B cell (primary cell): ENCODE data around the gene FRMD4B. TPM values are rescaled to one million over a fixed set of nuclear protein-coding genes. Genes with fewer than 3 reads are reported as not detected.

Experiments used
- ATAC-seq: fragments of 200-7000 bp; cut with Tn5 transposase; one replicate; pipeline ENCODE4 v1.10.0; 2021; ENCODE audit warnings: low read depth, mild to moderate bottlenecking, moderate number of reproducible peaks, moderate library complexity
- CTCF ChIA-PET: fragments of 350-600 bp; sonication (Branson Sonifier 250); formaldehyde crosslinking; loops from one replicate; lab custom pipeline; 2021; ENCODE audit warnings: antibody characterized with exemption, inconsistent platforms; lab: Charles Lee
- POLR2A ChIA-PET: fragments of 350-600 bp; sonication (Branson Sonifier 250); formaldehyde crosslinking; loops from one replicate; lab custom pipeline; 2021; ENCODE audit warnings: antibody characterized with exemption; lab: Charles Lee
- DNase-seq: peaks from one replicate; pipeline ENCODE4 v3.0.0; 2013
- H2AFZ ChIP-seq: 2 replicates; pipeline ENCODE4 v1.6.1; 2012; ENCODE audit warnings: mild to moderate bottlenecking, low read depth, low read length; ENCODE audit not compliant: insufficient read depth, poor library complexity, severe bottlenecking
- H3K27ac ChIP-seq, 2 donors: 1 replicate in 1 of 2; 2 replicates in 1 of 2; pipeline ENCODE4 v1.5.1; 2012 to 2013; ENCODE audit warnings: low read length in 2 of 2, mild to moderate bottlenecking in 2 of 2, moderate library complexity in 1 of 2
- H3K27me3 ChIP-seq, 4 experiments: fragments of 200-600 bp in 1 of 4; sonication (generic) in 1 of 4; replicated peaks in 1 of 4; 1 replicate in 2 of 4; 2 replicates in 2 of 4; pipeline versions ENCODE4 v1.6.1 to v1.7.0; 2013 to 2016; ENCODE audit warnings: low read length in 3 of 4, mild to moderate bottlenecking in 2 of 4, mixed read lengths in 1 of 4, moderate library complexity in 1 of 4; ENCODE audit not compliant: insufficient read depth in 4 of 4, control insufficient read depth in 3 of 4; ENCODE audit errors: control extremely low read depth in 1 of 4
- H3K36me3 ChIP-seq, 2 experiments: replicated peaks in 1 of 2; 1 replicate in 1 of 2; 2 replicates in 1 of 2; pipeline versions ENCODE4 v1.6.1 to v1.7.1; 2013; ENCODE audit warnings: low read length in 1 of 2; ENCODE audit not compliant: insufficient read depth in 2 of 2, control insufficient read depth in 1 of 2; ENCODE audit errors: control extremely low read depth in 1 of 2, extremely low read depth in 1 of 2
- H3K4me1 ChIP-seq, 2 donors: fragments of 200-600 bp in 1 of 2; sonication (generic) in 1 of 2; 1 replicate in 1 of 2; 2 replicates in 1 of 2; pipeline versions ENCODE4 v1.5.1 to v1.6.1; 2013 to 2017; ENCODE audit warnings: low read length in 2 of 2; ENCODE audit not compliant: control insufficient read depth in 2 of 2, insufficient read depth in 2 of 2
- H3K4me2 ChIP-seq: replicated peaks from 2 replicates; pipeline ENCODE3; 2012; ENCODE audit warnings: mild to moderate bottlenecking, low read depth, low read length; ENCODE audit not compliant: poor library complexity, severe bottlenecking
- H3K4me3 ChIP-seq, 5 experiments: fragments of 200-600 bp in 1 of 5; sonication (generic) in 1 of 5; 1 replicate in 3 of 5; 2 replicates in 2 of 5; pipeline versions ENCODE4 v1.5.1 to v1.7.0; 2011 to 2016; ENCODE audit warnings: low read length in 4 of 5, mild to moderate bottlenecking in 4 of 5, low read depth in 2 of 5, control low read depth in 1 of 5, moderate library complexity in 1 of 5; ENCODE audit not compliant: insufficient read depth in 1 of 5; ENCODE audit errors: control extremely low read depth in 1 of 5, extremely low read depth in 1 of 5
- H3K79me2 ChIP-seq: fragments of 200-600 bp; sonication (generic); one replicate; pipeline ENCODE4 v1.6.0; 2016; ENCODE audit warnings: low read length; ENCODE audit not compliant: control insufficient read depth, insufficient read depth
- H3K9ac ChIP-seq: fragments of 200-600 bp; sonication (generic); 2 replicates; pipeline ENCODE4 v1.6.1; 2017; ENCODE audit warnings: mild to moderate bottlenecking, low read length, moderate library complexity
- H3K9me3 ChIP-seq, 3 donors: one replicate each; pipeline versions ENCODE4 v1.6.1 to v1.7.1; 2013; ENCODE audit warnings: low read length in 2 of 3; ENCODE audit not compliant: control insufficient read depth in 2 of 3, insufficient read depth in 1 of 3; ENCODE audit errors: control extremely low read depth in 1 of 3
- H4K20me1 ChIP-seq: 2 replicates; pipeline ENCODE4 v1.6.0; 2012; ENCODE audit warnings: mild to moderate bottlenecking, low read length; ENCODE audit not compliant: insufficient read depth, control insufficient read depth, poor library complexity, severe bottlenecking
- H3K27ac Mint-ChIP-seq: one replicate; pipeline ENCODE4 v1.8.0; 2021; ENCODE audit warnings: mixed read lengths
- H3K27me3 Mint-ChIP-seq: one replicate; pipeline ENCODE4 v1.8.0; 2021; ENCODE audit warnings: mixed read lengths
- H3K4me1 Mint-ChIP-seq: one replicate; pipeline ENCODE4 v1.8.0; 2021; ENCODE audit warnings: mixed read lengths
- H3K4me3 Mint-ChIP-seq: one replicate; pipeline ENCODE4 v1.8.0; 2021; ENCODE audit warnings: mixed read lengths
- H3K9me3 Mint-ChIP-seq: one replicate; pipeline ENCODE4 v1.8.0; 2022; ENCODE audit warnings: mixed read lengths; ENCODE audit not compliant: insufficient read depth
- EZH2 ChIP-seq: IDR thresholded peaks from 2 replicates; pipeline ENCODE4 v1.6.1; 2012; ENCODE audit warnings: borderline replicate concordance, low read depth, mild to moderate bottlenecking, moderate library complexity, low read length; ENCODE audit not compliant: insufficient read depth, poor library complexity, severe bottlenecking
- WGBS: methylation state at CpG from one replicate; pipeline ENCODE4 v1.1.5; 2013; ENCODE audit warnings: missing lambda C conversion rate; ENCODE audit not compliant: insufficient coverage; 5-methylcytosine and 5-hydroxymethylcytosine counted together
- intact Hi-C: fragments of 100-400 bp; cut with micrococcal nuclease; formaldehyde crosslinking; loops from one replicate; pipeline ENCODE4 v1.10.0; 2022
- polyA plus RNA-seq: library from polyadenylated mRNA; depleted of rRNA; stranded (reverse); fragments of >200 nt; gene quantifications from 2 replicates; pipeline ENCODE4 v1.2.3, GENCODE V29; 2012
- total RNA-seq, 2 donors: library from RNA; stranded (reverse); fragments of 120-200 nt in 1 of 2; gene quantifications; 1 replicate in 1 of 2; 2 replicates in 1 of 2; pipeline versions ENCODE4 v1.2.3 to v1.2.4, GENCODE V29; 2013 to 2022
- TF ChIP-seq, protein P1 (sequence below): fragments of 200-600 bp; IDR thresholded peaks from one replicate; pipeline ENCODE4 v1.8.0; 2022; ENCODE audit warnings: antibody characterized with exemption, mild to moderate bottlenecking

The FRMD4B gene
- total and polyA plus RNA-seq, 2 donors (not counting 1 experiment from before 2014, with no cell fraction given) = 0.06 to 0.20 TPM

DNA sequence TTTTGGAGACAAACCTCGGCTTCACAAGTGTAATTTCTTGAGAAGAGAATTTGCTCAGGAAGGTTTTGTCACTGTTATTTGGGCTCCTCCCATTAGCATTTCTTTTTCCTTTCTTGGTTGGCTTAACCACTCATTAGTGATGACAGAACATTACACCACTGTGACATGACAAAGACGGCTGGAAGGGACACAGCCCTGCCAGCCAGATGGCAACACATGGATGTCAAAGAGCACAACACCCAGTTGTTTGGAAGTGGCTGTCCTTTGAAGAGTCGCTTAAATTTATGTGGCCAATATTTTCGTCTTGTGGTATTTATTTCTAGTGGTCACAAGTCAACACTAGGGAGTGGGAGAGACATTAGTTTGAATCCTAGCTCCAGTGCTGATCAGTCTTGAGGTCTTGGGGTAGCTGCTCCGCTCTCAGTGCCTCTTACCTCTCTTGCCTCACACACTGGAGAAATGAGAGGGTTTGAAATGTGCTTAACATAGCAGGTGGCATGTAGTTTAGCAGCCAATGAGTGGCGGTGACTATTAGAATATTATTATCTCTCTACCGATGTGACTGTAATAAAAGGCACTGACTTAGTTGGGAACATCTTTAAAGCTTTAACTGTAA is 92.8 kb downstream of the FRMD4B start:
- no peak overlapping the region for H3K27ac ChIP-seq
- no peaks in the 10 kb centered on the region for H4K20me1 ChIP-seq
- H2AFZ ChIP-seq = no peak overlapping the region
- WGBS = 92% methylated on average over 3 of the region's 7 CpGs
- ChIA-PET POLR2A (no interaction called here), CTCF (no interaction called here)
- ATAC-seq = no peak
- Mint-ChIP-seq H3K27me3 (no peaks in the 10 kb centered on the region), H3K27ac (no peak overlapping the region), H3K9me3 (no peaks in the 10 kb centered on the region), H3K4me3 (no peak overlapping the region), H3K4me1 (no peaks in the 10 kb centered on the region)
- H3K4me3 ChIP-seq = no peak overlapping the region
- H3K9me3 ChIP-seq = no peaks in the 10 kb centered on the region
- no peak for DNase-seq
- no peaks in the 10 kb centered on the region for H3K36me3 ChIP-seq
- TF ChIP-seq, protein P1, sequence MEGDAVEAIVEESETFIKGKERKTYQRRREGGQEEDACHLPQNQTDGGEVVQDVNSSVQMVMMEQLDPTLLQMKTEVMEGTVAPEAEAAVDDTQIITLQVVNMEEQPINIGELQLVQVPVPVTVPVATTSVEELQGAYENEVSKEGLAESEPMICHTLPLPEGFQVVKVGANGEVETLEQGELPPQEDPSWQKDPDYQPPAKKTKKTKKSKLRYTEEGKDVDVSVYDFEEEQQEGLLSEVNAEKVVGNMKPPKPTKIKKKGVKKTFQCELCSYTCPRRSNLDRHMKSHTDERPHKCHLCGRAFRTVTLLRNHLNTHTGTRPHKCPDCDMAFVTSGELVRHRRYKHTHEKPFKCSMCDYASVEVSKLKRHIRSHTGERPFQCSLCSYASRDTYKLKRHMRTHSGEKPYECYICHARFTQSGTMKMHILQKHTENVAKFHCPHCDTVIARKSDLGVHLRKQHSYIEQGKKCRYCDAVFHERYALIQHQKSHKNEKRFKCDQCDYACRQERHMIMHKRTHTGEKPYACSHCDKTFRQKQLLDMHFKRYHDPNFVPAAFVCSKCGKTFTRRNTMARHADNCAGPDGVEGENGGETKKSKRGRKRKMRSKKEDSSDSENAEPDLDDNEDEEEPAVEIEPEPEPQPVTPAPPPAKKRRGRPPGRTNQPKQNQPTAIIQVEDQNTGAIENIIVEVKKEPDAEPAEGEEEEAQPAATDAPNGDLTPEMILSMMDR = no peak
- TF ChIP-seq EZH2 = no peak
- no peak overlapping the region for H3K4me2 ChIP-seq
- intact Hi-C loops = no loop called here
- no peaks in the 10 kb centered on the region for H3K79me2 ChIP-seq
- no peaks in the 10 kb centered on the region for H3K27me3 ChIP-seq
- H3K9ac ChIP-seq = no peak overlapping the region
- no peaks in the 10 kb centered on the region for H3K4me1 ChIP-seq

DNA sequence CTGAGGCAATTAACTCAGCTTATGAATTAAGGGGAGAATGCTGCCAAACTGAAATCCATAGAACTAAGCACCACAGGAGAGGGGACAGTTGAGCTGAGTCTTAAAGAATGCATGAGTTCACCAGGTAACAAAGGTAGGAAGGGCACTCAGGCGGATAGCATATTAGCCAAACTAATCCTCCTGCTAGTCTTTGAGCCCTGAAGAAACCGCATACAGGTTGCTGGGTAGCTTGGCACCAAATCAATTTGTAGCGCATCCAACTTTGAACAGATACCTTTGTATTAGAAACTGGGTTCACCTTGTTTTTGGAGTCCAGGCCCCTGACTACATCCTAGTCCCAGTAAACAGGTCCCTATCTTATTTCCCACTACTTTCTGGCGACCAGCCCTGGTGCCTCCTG is 93.7 kb downstream of the FRMD4B start:
- Mint-ChIP-seq H3K27me3 (no peaks in the 10 kb centered on the region), H3K27ac (no peak overlapping the region), H3K4me3 (no peak overlapping the region), H3K4me1 (no peaks in the 10 kb centered on the region), H3K9me3 (no peaks in the 10 kb centered on the region)
- H3K4me3 ChIP-seq = no peak overlapping the region
- H3K4me2 ChIP-seq = no peak overlapping the region
- no peak overlapping the region for H2AFZ ChIP-seq
- ChIA-PET POLR2A (no interaction called here), CTCF (no interaction called here)
- H3K9ac ChIP-seq = no peak overlapping the region
- H3K36me3 ChIP-seq = no peaks in the 10 kb centered on the region
- no peaks in the 10 kb centered on the region for H3K27me3 ChIP-seq
- H3K27ac ChIP-seq = no peak overlapping the region
- no peaks in the 10 kb centered on the region for H3K9me3 ChIP-seq
- H4K20me1 ChIP-seq = no peaks in the 10 kb centered on the region
- intact Hi-C loops = no loop called here
- H3K4me1 ChIP-seq = no peaks in the 10 kb centered on the region
- ATAC-seq (no peak), DNase-seq (no peak)
- TF ChIP-seq, protein P1 = no peak
- no peak for TF ChIP-seq EZH2
- WGBS = 87% methylated on average over 3 of the region's 4 CpGs
- no peaks in the 10 kb centered on the region for H3K79me2 ChIP-seq
